ENCODE results near the gene THSD4. TPM values are rescaled to one million over a fixed set of nuclear protein-coding genes. Genes with fewer than 3 reads are reported as not detected.

THSD4 gene
- total and polyA plus RNA-seq, 9 of the 15 experiments (the other 6 are each of a cell fraction or from before 2014, with no cell fraction given): 0.04 TPM; not detected in 5

DNA sequence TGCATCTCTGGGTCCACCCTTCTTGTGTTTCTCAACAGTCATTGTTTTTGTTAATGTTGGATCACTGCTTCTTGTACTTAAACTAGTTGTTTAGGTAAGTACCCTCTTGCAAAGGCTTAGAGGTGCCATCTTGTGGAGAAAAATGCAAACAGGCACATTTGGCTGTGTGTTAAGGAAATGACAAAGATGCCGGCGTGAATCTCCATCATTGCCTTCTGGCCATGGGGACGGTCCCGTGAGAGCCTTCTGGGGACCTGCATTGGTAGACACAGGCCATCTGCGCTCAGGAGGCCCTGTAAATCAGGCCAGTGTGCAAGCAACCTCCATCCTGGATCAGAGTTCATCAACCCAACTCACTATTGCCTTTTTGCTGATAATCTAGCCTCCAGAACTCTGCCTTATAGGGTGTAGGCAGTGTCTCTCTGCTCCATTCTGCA is 536.5 kb downstream of the THSD4 start:
- WGBS (ENCODE audit: insufficient coverage, low coverage, missing lambda C conversion rate): 0% methylated on average over 5 of the region's 5 CpGs
- no TSS peak for BruUV-seq (replicated peaks)
- Histone ChIP-seq H3K27ac (ENCODE audit: extremely low read depth, low read depth, low read length) (no peak overlapping the region), H3K9me3 (replicated peaks; ENCODE audit: control insufficient read depth, insufficient read depth, low read depth, low read length) (no peaks in the 10 kb centered on the region), H3K4me1 (replicated peaks in 1 of 2; ENCODE audit: control insufficient read depth in 2 of 2, insufficient read depth in 2 of 2, low read length in 2 of 2) (no peaks in the 10 kb centered on the region; a peak in 1 of 5 replicates), H3K27me3 (ENCODE audit: control insufficient read depth in 2 of 2, insufficient read depth in 2 of 2, low read length in 2 of 2) (peaks cover 0 to 4% of the 10 kb centered on the region in 2 experiments; a peak in 1 of 5 replicates), H3K9ac (ENCODE audit: insufficient read depth in 1 of 2, low read depth in 2 of 2, low read length in 2 of 2) (no peak overlapping the region), H3K9me1 (ENCODE audit: control insufficient read depth, insufficient read depth, low read length) (no peaks in the 10 kb centered on the region), H2AFZ (ENCODE audit: low read depth, low read length) (no peak overlapping the region), H3K4me3 (no peak overlapping the region), H3K79me2 (ENCODE audit: control insufficient read depth, insufficient read depth, low read length) (no peaks in the 10 kb centered on the region), H4K20me1 (replicated peaks; ENCODE audit: control insufficient read depth, insufficient read depth, low read length) (no peaks in the 10 kb centered on the region), H3K4me2 (ENCODE audit: insufficient read depth, low read length) (no peak overlapping the region), H3K36me3 (ENCODE audit: control insufficient read depth, insufficient read depth, low read length) (no peaks in the 10 kb centered on the region)
- ChIA-PET POLR2A (no interaction called here), CTCF (ENCODE audit: low intra/inter-chr PET ratio) (no interaction called here)
- in situ Hi-C loops (cut with MboI): no loop called here
- DNase-seq (ENCODE audit: extremely low read depth in 1 of 4, low spot score in 3 of 4): peak in 1 of 4 experiments; percentile 30
- FAIRE-seq: peak; percentile 71
- intact Hi-C loops (cut with micrococcal nuclease): loop anchor here (1.0 to 5.0 kb wide), 3 partner anchors 76 to 204 kb away; no protein-coding TSS in a partner anchor
- peak; percentile 64 for ATAC-seq
- no peak for TF ChIP-seq ZNF695 (CRISPR knock-in tag; IDR thresholded peaks at IDR 0.05)
- no peak for TF ChIP-seq ZNF57 (CRISPR knock-in tag; IDR thresholded peaks at IDR 0.05)
- TF ChIP-seq JUN (IDR thresholded peaks at IDR 0.05; ENCODE audit: borderline replicate concordance, low read depth, low read length): no peak
- TF ChIP-seq JUN (CRISPR knock-in tag; IDR thresholded peaks at IDR 0.05; ENCODE audit: borderline replicate concordance): no peak
- TF ChIP-seq CHD1 (IDR thresholded peaks at IDR 0.05; ENCODE audit: low read length): no peak
- TF ChIP-seq ZKSCAN8 (CRISPR knock-in tag; IDR thresholded peaks at IDR 0.05): no peak
- TF ChIP-seq PHTF2 (CRISPR knock-in tag; IDR thresholded peaks at IDR 0.05): no peak
- no peak for TF ChIP-seq CEBPZ (IDR thresholded peaks at IDR 0.05; ENCODE audit: borderline replicate concordance, low read depth, low read length)
- no peak for TF ChIP-seq DEAF1 (CRISPR knock-in tag; IDR thresholded peaks at IDR 0.05)
- no peak for TF ChIP-seq BRD4 (IDR thresholded peaks at IDR 0.05)
- TF ChIP-seq PTTG1 (tag; IDR thresholded peaks at IDR 0.05; ENCODE audit: low read depth): no peak
- 0 out of 2 replicates have a peak, but pooled peaks have one; percentile 14 for TF ChIP-seq MAFG (tag; conservative IDR thresholded peaks at IDR 0.05)
- TF ChIP-seq SMC3 (conservative IDR thresholded peaks at IDR 0.05; ENCODE audit: insufficient read depth, low read depth, low read length): 0 out of 2 replicates have a peak, but pooled peaks have one; percentile 5
- peak; percentile 55 to 57 for TF ChIP-seq RAD21 (CRISPR knock-in tag; conservative IDR thresholded peaks at IDR 0.05 in 1 of 2, IDR thresholded peaks at IDR 0.05 in 1 of 2)
- 0 out of 2 replicates have a peak, but pooled peaks have one; percentile 21 for TF ChIP-seq C11orf30 (IDR thresholded peaks at IDR 0.05; ENCODE audit: low read depth)
